NCI-H446 (cell line): ENCODE measurements around the gene BPIFA1.

Source experiments
- DNase-seq, 2 experiments: peaks; one replicate each; lab custom pipeline; 2025; lab: John Stamatoyannopoulos, UW

The BPIFA1 gene

GRCh38 chr20:33239979-33240736 is 4.4 kb downstream of the BPIFA1 start:
- no peak for DNase-seq

DNA sequence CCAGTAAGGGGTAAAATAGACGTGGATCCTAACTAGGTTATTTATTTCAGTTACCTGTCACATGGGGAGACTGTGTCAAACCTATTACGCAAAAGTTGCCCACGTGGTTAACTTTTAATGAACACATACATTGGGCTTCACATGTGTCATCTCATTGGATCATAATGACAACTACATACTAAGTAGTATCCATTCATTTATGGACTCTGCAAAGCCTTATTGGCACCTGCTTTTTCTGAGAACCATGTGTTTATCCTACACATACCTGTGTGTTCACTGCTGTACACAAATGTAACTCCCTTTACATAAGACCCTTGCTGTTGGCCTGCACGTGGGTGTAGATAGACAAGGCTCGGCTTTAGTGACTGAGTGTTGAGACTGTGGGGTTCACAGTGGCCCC is 5.1 kb downstream of the BPIFA1 start:
- DNase-seq = no peak

- no peak for DNase-seq
Measured at GRCh38 chr20:33242319-33243100, 6.7 kb downstream of the BPIFA1 start.

DNA sequence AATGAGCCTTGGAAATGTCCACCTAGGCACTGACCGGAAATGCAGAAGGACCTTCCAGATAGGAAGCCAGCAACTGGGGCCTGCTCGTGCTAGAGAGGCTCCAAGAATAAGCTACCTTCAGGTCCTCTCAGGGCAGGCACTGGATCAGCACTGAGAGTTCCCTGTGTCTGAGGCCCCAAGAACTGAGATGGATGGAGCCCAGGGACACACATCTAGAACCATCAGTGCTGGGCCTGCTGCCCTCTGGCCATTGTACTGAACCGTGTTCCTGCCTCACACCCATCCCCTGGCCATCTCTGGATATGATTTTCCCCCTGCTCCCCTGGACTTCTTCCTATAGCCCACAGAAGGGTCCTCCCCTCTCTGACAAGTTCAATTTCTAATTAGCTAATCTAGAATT is 10.3 kb downstream of the BPIFA1 start:
- no peak for DNase-seq

- peak; percentile 70 to 91 for DNase-seq
Measured at GRCh38 chr20:33249456-33249855, 13.7 kb downstream of the BPIFA1 start.

DNA sequence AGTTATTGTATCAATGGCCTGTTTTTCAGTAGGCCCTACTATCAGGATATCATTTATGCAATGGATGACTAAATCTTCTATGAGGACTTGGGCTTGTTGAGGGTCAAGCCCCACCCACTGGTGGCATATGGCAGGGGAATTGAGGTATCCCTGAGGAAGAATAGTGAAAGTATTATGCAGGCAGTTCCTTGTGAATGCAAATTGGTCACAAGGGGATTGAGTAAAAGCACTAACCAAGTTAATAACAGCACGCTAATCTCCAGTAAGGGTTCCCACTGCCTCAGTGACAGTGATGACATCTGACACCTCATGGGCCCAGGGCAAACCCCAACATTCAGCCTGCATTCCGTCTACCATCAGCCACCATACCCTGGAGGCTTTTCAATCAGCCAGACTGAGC is 14.9 kb downstream of the BPIFA1 start:
- peak in 1 of 2 experiments; percentile 67 for DNase-seq

- peak; percentile 19 to 87 for DNase-seq
Measured at GRCh38 chr20:33251496-33251895, 15.7 kb downstream of the BPIFA1 start.

DNA sequence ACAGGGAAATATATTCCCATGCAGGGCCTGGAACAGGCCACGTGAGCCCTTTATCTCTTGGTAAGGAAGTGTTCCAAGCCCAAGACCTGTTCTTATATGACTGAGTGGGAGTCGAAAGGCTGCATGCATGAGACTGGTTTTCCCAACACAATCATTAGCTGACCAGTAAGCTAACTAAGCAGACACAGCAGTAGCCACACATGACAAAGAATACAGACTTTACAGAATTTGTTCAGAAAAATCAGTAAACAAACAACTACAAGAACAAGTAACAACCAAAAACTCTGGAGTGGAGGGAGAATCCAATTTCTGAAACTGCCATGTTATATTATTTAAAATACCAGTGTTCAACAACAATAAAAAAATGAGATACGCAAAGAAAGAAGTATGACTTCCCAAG is 16.7 kb downstream of the BPIFA1 start:
- no peak for DNase-seq

- no peak for DNase-seq
Measured at GRCh38 chr20:33255005-33255404, 19.2 kb downstream of the BPIFA1 start.

- DNase-seq = no peak
Measured at GRCh38 chr20:33257237-33257636, 21.4 kb downstream of the BPIFA1 start.

DNA sequence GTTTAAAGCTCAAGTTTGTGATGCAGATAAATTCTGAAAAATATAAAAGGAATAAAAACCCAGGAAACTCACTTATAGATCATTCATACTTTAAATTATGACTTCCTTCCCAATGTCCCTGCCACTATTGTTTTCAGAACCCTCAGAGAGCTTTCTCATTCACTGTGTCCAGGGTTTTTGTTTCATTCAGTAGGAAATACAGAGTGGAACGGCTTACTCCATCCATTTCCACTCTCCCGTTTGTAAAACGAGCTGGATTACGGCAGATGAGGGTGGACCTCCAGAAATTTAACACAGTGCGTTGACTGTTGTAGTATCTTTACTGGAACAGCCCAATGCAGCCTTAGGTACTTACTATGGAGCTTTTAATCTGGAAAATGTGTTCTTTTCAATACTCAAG is 23.6 kb downstream of the BPIFA1 start:
- no peak for DNase-seq

GRCh38 chr20:33261465-33261864 is 25.7 kb downstream of the BPIFA1 start:
- no peak for DNase-seq

- peak; percentile 48 to 85 for DNase-seq
Measured at GRCh38 chr20:33262658-33263065, 26.9 kb downstream of the BPIFA1 start.

DNA sequence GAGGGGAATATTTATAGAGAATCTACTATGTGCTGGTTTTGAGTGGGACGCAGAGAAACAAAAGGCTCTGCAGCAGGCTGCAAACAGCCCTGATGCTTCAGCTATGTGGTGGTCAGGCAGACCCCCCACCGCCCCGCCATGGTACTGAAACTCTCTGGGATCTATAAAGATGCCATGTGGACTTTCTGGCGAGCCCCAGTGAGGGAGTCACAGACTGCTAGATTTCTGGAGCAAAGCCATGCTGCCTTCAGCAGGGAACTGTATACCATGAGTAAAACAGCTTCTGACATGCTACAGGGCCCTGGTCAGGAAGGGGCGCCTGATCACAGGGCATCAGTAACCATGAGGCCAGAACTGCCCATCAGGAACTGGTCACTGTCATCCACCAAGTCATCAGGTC is 28.0 kb downstream of the BPIFA1 start:
- DNase-seq = peak in 1 of 2 experiments; percentile 37

DNA sequence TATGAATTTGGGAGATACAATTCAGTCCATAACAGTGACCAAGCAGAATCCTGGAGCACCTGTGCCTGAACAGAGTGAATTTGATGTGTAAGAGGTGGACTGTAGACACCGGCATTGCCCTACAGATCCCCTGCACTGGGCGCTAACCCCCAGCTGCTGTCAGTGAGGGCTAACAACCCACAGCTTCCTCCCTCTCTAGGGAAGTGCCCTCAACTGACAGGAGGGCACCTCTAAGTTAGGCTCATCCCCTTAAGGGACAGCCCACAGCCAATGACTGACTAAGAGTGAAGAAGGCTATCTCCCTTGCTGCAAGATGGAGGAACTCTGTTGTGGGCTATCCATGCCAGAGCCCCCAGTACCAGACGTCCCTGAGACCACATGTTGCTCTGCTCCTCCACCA is 31.9 kb downstream of the BPIFA1 start:
- no peak for DNase-seq

DNA sequence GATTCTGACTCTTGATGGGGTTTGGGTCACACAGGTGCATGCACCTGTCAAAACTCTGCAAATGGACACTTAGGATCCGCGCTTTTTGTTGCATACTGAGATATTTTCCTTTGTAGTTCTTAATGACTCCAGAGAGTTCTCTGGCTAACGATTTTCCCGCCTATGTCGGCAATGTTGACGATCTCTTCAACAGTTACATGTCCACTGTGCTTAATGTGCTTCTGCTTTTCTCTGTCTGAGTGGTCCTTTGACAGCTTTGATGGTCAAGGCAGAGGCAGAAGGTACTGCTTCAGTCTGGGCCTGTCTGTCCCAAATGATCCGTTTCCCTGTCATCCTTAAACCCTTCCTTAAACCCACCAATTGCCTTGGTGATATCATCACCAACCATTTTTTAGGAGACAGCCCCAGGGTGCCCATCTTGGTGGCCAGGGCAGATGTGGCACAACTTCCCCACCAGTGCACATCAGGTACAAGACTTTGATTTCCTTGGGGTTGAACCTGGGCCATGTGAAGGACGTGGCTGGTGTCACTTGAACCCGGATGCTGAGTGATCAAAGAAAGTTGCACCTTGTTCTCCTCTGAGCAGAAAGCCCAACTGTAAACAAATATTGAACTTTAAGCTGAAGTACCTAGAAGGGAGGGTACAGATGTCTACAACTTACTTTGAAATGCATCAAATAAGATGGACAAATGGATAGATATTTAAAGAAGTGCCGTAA is 36.5 kb downstream of the BPIFA1 start:
- no peak for DNase-seq

DNA sequence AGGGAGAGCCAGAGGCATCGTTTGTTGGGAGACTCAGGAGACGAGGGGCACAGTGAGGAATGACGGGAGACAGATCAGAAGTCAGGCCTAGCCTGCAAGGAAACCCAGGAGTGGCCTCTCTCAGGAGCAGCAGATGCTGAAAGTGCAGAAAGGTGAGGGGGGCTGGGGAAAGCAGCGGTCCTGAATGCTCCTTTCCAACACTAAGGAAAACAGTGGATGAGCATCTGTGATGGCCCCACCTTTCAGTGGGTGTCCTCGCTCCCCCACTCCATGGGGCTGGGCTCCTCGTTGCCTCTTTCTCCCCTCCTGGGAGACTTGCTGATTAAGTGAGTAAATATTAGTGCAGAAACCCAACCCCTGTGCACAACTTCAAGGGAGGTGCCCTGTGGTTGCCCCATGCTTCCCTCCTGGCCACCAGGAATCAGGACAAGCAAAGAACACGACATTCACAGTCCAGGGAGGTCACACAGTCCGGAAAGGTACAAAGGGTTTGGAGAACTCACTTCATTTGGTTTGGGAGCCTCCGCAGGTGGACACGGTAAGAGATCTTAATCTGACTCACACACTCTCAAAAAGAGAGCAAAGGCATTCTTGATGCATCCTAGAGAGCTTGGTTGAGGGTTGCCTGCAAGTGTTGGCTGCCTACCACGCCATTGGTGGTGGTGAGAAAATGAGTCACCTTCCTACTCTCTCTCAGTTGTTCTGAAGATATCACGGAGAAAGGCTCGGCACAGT is 37.5 kb downstream of the BPIFA1 start:
- DNase-seq = no peak

DNA sequence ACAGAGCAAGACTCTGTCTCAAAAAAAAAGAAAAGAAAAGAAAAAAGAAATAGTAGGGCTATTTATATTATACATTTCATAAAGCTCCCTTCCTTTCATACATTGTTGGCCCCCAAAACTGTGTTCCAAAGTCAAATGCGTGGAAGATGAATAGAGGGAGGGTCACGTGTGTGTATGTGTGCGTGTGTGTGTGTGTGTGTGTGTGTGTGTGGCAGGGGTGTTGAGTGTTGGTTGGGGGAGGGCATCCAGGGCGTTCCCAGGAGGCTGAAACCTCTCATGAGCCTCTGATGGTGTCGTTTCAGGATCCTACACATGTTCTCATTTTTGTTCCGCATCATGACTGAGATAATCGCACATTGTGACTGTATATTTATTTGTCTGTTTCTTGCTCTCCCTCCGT is 39.4 kb downstream of the BPIFA1 start:
- no peak for DNase-seq

DNA sequence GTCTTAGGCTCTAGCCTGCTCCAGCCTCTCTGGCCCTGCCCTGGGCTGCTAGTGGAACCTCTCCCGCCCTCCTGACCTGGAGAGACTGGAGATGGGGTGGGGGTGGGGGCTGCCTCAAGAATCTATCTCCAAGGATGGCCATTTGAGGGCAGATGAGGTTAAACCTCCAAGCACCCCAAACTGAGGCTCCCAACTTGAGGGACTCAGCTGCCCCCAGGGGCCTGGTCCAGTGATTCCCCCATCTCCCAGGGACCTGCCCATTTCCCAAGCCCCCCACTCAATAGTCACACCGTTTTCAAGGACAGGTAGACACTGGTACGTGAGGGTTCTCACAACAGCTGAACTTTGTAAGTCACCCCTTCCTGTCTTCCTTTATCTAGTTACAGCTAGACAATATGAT is 40.1 kb downstream of the BPIFA1 start:
- no peak for DNase-seq

- no peak for DNase-seq
Measured at GRCh38 chr20:33276303-33277113, 40.7 kb downstream of the BPIFA1 start.
